NCI-H146 treated with DMSO at 0.1 percent for 48 hours (cell line): Measurements from ENCODE around the gene LMTK3.

ENCODE experiments used
- DNase-seq: peaks from one replicate; lab custom pipeline; 2025; ENCODE audit not compliant: unreplicated experiment; lab: John Stamatoyannopoulos, UW

LMTK3 gene

GRCh38 chr19:48475369-48476068 lies 36.1 kb downstream of the LMTK3 start:
- no peak for DNase-seq

DNA sequence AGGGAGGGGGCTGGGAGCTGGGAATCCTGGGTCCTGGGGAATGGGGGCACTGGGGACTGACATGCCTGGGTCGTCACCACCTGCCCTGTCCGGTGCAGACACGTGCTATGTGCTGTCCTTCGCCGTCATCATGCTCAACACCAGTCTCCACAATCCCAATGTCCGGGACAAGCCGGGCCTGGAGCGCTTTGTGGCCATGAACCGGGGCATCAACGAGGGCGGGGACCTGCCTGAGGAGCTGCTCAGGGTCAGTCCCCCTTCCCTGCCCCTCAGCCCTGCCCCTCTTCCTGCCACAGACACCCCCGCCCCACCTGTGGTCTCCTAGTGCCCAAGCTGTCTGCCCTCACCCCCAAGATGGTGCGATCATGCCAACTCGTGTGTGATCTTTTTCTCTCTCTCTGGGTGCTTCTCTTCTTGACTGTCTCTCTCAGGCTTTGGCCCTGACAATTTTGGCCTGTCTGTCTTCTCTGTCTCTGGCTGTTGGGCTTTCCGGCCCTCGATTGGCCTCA lies 37.5 kb downstream of the LMTK3 start:
- no peak for DNase-seq

DNA sequence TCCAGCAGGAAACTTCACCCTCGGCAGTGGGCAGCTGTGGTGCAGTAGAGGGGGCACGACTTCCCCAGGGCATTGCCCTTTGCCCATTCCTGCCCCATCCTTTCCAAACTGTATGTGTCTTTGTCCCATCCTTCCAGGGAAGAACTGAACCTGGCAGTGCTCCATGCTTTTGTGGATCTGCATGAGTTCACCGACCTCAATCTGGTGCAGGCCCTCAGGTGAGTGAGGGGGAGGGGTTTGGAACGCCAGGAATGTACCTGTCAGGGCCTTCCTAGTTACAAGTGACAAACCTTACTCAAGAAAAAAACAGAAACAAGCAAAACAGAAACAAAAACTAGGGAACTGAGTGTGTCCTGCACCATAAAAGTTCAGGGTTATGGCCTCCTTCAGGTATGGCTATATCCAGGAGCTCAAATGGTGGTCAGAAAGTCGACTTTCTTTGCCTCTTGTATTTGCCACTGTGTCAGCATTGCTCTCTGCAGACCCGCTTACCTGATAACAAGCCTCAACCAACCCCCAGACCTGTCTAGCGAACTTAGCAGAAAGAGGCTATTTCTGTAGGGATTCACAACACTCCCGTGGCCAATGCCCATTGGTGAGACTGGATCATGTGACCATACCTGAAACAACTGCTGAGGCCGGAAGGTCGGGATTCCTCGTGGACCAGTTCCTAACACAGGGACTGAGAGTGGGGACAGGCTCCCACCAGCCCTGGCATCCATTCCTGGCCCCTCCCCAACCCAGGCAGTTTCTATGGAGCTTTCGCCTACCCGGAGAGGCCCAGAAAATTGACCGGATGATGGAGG lies 38.3 kb downstream of the LMTK3 start:
- DNase-seq = no peak

DNA sequence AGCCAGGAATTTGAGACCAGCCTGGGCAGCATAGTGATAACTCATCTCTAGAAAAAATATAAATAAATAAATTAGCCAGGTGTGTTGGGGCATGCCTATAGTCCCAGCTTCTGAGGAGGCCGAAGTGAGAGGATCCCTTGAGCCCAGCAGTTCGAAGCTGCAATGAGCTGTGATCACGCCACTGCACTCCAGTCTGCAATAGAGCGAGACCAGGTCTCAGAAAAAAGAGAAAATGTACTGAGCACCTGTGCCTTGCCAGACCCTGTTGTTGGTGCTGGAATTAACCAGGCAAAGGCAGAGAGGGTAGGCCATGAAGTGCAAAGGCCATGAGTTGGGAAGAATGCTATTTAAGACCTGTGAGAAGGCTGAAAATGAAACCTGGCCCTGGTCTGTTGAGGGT lies 39.8 kb downstream of the LMTK3 start:
- DNase-seq = no peak

- no peak for DNase-seq
Measured at GRCh38 chr19:48470856-48471255, 40.8 kb downstream of the LMTK3 start.

DNA sequence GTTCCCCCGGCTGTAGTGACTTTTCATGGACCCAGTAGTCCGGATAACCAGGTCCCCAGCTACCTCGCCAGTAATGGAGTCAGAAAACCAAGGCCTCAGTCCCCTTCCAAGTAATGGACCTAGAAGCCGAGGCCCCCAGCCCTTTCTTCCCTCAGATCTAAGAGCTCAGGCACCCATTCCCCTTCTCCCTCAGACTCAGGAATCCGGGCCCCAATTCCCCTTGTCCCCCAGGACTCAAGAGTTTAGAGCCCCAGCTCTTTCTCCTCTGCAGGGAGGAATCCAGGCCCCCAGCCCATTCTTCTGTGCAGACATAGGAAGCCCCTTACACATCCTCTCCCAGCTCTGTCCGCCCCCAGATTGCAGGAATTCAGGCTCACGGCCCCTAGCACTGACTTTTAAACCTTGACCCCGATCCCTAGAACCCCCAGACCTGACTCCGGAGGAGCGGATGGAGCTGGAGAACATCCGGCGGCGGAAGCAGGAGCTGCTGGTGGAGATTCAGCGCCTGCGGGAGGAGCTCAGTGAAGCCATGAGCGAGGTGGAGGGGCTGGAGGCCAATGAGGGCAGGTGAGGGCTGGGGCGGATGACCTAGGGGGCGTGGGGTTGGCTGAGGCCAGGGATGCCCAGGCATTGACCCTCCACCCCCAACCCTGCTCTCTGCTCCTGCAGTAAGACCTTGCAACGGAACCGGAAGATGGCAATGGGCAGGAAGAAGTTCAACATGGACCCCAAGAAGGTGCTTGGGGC lies 41.5 kb downstream of the LMTK3 start:
- no peak for DNase-seq

- DNase-seq = peak; percentile 66
Measured at GRCh38 chr19:48469289-48469881, 42.2 kb downstream of the LMTK3 start, which contains the start of gene CYTH2. Gene CYTH2 (plus strand): TSS chr19:48469369. CDS start chr19:48469508, 139 bp downstream.

GRCh38 chr19:48468772-48469288 lies 42.8 kb downstream of the LMTK3 start:
- peak; percentile 100 for DNase-seq

GRCh38 chr19:48466561-48467325 lies 44.9 kb downstream of the LMTK3 start:
- DNase-seq = no peak

DNA sequence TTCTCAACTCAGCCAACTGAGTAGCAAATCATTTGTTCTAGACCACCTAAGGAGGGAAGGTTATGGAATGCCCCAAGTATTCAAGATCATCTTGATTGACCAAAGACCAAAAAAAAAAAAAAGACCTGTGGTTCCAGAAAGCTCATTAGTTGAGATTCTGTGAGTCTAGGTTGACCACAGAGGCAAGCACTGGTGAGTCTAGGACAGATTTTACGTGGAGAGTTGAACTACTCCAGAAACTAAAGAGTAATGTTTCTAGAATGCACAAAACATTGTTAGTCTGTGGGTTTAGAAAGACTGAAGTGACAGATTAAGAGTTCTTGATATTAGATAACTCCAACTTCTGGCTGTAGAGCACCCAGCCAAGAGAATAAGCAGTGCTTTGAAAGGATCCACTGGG lies 46.4 kb downstream of the LMTK3 start:
- DNase-seq = no peak

GRCh38 chr19:48461982-48462655 lies 49.5 kb downstream of the LMTK3 start:
- DNase-seq = no peak

DNA sequence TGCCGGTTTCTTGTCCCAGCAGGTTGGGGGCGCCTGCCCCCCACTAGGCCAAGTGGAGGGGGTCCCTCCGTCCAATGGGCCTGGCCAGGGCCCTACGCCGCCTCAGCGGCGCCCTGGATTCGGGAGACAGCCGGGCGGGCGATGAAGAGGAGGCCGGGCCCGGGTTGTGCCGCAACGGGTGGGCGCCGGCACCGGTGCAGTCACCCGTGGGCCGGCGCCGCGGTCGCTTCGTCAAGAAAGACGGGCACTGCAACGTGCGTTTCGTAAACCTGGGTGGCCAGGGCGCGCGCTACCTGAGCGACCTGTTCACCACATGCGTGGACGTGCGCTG lies 50.0 kb downstream of the LMTK3 start:
- no peak for DNase-seq

DNA sequence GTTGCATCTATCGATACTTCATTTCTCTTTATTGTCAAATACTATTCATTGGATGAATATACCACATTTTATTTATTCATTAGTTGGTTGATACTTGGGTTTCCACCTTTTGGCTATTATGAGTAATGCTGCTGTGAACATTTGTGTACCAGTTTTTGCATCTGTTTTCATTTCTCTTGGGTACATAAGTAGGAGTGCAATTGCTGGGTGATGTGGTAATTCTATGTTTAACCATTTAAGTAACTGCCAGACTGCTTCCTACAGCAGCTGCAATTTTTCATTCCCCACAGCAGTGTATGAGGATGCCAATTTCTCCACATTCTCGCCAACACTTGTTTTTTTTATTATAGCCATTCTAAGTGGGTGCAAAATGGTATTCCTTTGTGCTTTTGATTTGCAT lies 53.6 kb downstream of the LMTK3 start:
- DNase-seq = no peak

- no peak for DNase-seq
Measured at GRCh38 chr19:48456864-48457263, 54.8 kb downstream of the LMTK3 start.

- DNase-seq = no peak
Measured at GRCh38 chr19:48455908-48456562, 55.6 kb downstream of the LMTK3 start.

DNA sequence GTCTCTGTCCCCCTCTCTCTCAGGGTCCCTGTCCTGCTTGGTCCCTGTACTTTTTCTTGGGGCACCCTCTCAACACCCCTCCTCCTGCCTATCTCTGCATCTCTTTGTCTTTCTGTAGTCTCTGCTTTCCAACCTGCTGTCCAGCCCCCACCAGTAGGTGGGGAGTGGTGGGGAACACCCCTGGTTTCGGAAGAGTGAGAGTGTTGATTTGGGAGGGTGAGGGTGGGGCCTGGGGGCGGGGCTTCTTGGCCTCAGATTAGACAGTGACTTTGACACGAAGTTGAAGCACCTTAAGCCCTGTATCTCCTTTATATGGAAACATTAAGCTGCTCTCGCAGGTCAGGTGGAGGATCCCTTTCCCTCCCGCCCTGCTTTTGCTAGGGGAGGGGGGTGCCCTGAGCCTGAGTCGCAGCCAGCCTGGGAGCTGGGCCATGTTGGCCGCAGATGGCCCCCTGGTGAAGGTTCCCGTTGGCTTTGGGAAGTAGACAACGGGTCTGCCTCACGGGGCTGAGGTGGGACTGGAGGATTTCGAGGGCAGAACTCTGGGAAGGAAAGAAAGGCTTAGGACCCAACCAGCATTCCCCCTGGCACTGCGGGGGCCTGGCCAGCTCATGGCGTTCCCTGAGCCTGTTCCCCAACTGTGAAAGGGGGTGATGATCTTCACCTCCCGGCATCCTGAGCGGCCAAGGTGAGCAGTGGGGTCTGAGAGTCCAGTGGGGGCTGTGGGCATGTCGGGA lies 56.3 kb downstream of the LMTK3 start, which contains the start of gene KCNJ14:
Gene KCNJ14, plus strand, starts transcription at position 404 of the 737 bp plus-strand sequence. CDS start 6,151 bp downstream, outside the sequence.
- no peak for DNase-seq

DNA sequence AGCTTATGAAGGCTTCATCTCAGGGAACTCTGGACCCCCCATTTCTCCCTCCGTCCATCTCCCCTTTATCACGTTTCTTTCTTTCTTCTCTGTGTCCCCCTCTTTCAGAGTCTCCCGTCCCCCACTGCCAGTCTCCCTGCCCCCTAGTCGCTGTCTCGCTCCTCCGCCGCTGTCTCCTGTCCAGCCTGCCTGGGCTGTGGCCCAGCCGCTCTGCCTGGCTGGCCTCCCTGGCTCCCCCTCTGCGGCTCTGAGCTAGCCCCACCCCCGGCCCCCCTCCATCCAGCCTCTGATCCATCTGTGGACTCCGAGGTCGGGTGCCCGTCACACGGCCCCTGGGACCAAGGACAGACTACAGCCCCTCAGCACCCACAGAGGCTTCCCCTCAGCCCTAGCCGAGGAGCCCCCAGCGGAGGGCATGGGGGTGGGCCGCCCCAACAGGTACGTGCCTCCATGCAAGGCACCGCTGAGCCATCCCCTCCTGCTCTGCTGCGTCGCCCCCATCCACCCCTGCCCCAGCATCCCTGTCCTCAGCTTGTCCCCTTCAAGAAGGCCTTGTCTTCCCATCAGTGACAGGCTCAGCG lies 57.4 kb downstream of the LMTK3 start:
- DNase-seq = no peak
